HG03558 (cell line): ENCODE measurements around the gene CDC25A.
"Not testable (repeated sequence)": the region's sequence is repeated elsewhere in the genome, so short reads cannot be mapped to it uniquely, and the experiment has no call there.

ENCODE experiments used
- ATAC-seq: cut with Tn5 transposase; IDR thresholded peaks from one replicate; pipeline ENCODE4 v1.9.1; 2021; ENCODE audit warnings: moderate number of reproducible peaks; ENCODE audit not compliant: unreplicated experiment; ENCODE audit errors: extremely low read depth

The CDC25A gene

GRCh38 chr3:48112108-48112791, 76.0 kb downstream of the CDC25A start:
- ATAC-seq = not testable (repeated sequence)

GRCh38 chr3:48110463-48110862, 77.8 kb downstream of the CDC25A start:
- no peak for ATAC-seq

DNA sequence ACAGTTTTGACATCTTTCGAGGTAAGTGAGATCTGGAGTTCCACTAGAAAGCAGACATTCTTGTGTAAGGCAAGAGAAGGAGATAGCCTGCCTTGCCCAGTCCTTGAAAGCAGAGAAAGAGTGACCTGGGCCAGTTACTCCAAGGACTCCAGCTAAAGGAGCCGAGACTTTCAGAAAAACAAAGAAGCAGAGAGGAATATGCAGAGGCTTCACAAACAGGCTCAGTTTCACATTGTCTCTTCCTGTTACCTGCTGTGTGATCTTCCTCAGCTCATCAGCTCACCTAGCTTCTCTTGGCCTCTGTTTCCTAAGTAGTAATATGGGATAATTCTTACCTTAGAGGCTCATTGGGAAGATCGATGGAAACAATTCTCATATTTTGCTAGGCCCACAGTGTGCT, 81.0 kb downstream of the CDC25A start:
- ATAC-seq = no peak
